ENCODE measurements around the gene HSPG2. TPM values are rescaled to one million over a fixed set of nuclear protein-coding genes. Genes with fewer than 3 reads are reported as not detected.
"Not testable (repeated sequence)": the region's sequence is repeated elsewhere in the genome, so short reads cannot be mapped to it uniquely, and the experiment has no call there.

HSPG2 gene
- total and polyA plus RNA-seq, 11 donors, result 164 to 608 (median 304) TPM

DNA sequence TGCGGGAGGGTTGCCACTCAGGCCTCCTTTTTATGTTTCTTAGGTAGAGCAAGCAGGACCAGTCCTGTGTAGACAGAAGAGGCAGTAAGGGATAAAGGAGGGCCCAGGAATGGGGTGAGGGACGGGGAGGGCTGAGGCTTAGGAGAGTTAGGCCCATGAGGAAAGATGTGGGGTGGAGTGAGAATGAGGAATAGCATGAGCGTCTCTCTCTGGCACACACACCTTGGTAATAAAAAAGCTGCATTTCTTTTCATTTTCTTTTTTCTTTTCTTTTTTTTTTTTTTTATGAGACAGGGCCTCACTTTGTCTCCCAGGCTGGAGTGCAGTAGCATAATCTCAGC is 7.6 kb upstream of the HSPG2 start:
- Histone ChIP-seq H3K36me3 (no peaks in the 10 kb centered on the region), H3K27me3 (no peaks in the 10 kb centered on the region), H3K4me1 (peaks cover 9 to 61% (median 40%) of the 10 kb centered on the region in 12 donors), H3K27ac (peak overlapping the region; percentile 25 to 90 (median 78)), H3K9me3 (no peaks in the 10 kb centered on the region), H3K4me3 (no peak overlapping the region)
- 52 to 63% (median 54%) methylated on average over 3 of the region's 3 CpGs for WGBS, 4 donors
- intact Hi-C loops (cut with DNase I), result no loop called here
- ATAC-seq (no peak), DNase-seq (no peak)
- TF ChIP-seq POLR2A (IDR thresholded peaks at IDR 0.05), result no peak
- TF ChIP-seq, protein P1, sequence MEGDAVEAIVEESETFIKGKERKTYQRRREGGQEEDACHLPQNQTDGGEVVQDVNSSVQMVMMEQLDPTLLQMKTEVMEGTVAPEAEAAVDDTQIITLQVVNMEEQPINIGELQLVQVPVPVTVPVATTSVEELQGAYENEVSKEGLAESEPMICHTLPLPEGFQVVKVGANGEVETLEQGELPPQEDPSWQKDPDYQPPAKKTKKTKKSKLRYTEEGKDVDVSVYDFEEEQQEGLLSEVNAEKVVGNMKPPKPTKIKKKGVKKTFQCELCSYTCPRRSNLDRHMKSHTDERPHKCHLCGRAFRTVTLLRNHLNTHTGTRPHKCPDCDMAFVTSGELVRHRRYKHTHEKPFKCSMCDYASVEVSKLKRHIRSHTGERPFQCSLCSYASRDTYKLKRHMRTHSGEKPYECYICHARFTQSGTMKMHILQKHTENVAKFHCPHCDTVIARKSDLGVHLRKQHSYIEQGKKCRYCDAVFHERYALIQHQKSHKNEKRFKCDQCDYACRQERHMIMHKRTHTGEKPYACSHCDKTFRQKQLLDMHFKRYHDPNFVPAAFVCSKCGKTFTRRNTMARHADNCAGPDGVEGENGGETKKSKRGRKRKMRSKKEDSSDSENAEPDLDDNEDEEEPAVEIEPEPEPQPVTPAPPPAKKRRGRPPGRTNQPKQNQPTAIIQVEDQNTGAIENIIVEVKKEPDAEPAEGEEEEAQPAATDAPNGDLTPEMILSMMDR (IDR thresholded peaks at IDR 0.05), result no peak

DNA sequence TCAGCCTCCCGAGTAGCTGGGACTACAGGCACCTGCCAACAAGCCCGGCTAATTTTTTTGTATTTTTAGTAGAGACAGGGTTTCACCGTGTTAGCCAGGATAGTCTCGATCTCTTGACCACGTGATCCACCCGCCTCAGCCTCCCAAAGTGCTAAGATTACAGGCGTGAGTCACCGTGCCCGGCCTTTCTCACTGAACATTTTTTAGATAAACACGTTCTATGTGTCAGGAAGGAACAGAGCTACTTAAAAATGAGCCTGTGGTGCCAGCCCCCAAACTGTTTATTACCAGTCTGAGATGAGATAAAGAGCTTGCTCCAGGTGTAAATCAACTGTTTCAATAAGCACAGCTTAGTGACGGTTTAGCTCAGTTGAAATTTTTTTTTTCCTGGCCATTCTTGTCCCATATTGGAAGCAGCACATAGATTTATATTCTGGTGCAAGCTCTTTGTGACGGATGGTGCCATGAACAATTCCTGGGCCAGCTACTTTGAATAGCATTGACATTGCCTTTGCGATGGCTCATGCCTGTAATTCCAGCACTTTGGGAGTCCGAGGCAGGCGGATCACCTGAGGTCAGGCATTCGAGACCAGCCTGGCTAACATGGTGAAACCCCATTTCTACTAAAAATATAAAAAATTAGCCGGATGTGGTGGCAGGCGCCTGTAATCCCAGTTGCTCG is 6.0 kb upstream of the HSPG2 start:
- peak; percentile 14 to 53 (median 46) for ATAC-seq
- H3K36me3 ChIP-seq; intact Hi-C loops (cut with DNase I); H3K9me3 ChIP-seq; H3K4me3 ChIP-seq; H3K27me3 ChIP-seq: not testable (repeated sequence)
- H3K4me1 ChIP-seq, result peaks cover 15 to 77% (median 53%) of the 10 kb centered on the region in 12 donors
- peak overlapping the region in 11 of 12 donors; percentile 66 to 90 (median 80) for H3K27ac ChIP-seq
- peak in 2 of 5 donors; percentile 47 to 74 for DNase-seq
- WGBS, 4 donors, result 55 to 61% (median 58%) methylated on average over 19 of the region's 19 CpGs

DNA sequence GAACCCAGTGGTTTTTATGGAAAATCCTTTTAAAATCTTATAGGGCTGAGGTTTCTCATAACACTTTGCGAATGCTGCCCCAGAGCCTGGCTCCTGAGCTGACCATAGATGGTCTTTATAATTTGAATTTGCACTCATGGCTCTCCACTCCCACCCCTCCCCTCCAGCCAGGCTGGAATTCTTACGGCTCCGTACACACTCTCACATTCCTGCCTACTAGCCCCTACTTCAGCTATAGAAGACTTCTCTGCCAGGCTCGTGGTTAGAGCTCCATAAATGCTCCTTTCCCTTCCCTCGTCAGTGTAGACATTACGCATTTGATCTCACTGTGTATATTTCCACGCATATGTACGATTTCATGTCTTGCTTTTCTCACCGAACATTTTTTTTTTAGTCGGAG is 5.4 kb upstream of the HSPG2 start:
- H3K4me1 ChIP-seq, result peaks cover 19 to 83% (median 59%) of the 10 kb centered on the region in 12 donors
- TF ChIP-seq, protein P1 (IDR thresholded peaks at IDR 0.05), result no peak
- TF ChIP-seq POLR2A (IDR thresholded peaks at IDR 0.05), result no peak
- no peaks in the 10 kb centered on the region for H3K9me3 ChIP-seq
- no peaks in the 10 kb centered on the region for H3K27me3 ChIP-seq
- no peak for ATAC-seq
- no peaks in the 10 kb centered on the region for H3K36me3 ChIP-seq
- WGBS, 4 donors, result 73 to 77% (median 75%) methylated on average over 10 of the region's 10 CpGs
- no peak overlapping the region for H3K4me3 ChIP-seq
- no peak for DNase-seq
- intact Hi-C loops (cut with DNase I), result no loop called here
- H3K27ac ChIP-seq, result peak overlapping the region in 11 of 12 donors; percentile 66 to 90 (median 80)

GRCh38 chr1:21941370-21941769 is 4.3 kb upstream of the HSPG2 start:
- H3K27me3 ChIP-seq, result no peaks in the 10 kb centered on the region
- no peak for ATAC-seq
- H3K4me3 ChIP-seq, result no peak overlapping the region
- 90 to 92% (median 91%) methylated on average over 5 of the region's 5 CpGs for WGBS, 4 donors
- H3K9me3 ChIP-seq, result no peaks in the 10 kb centered on the region
- no peaks in the 10 kb centered on the region for H3K36me3 ChIP-seq
- H3K27ac ChIP-seq, result peak overlapping the region in 5 of 12 donors; percentile 66 to 90 (median 89)
- peaks cover 19 to 75% (median 58%) of the 10 kb centered on the region in 12 donors for H3K4me1 ChIP-seq
- DNase-seq, result no peak
- intact Hi-C loops (cut with DNase I), result no loop called here
- TF ChIP-seq, protein P1 (IDR thresholded peaks at IDR 0.05), result no peak
- TF ChIP-seq POLR2A (IDR thresholded peaks at IDR 0.05), result no peak

DNA sequence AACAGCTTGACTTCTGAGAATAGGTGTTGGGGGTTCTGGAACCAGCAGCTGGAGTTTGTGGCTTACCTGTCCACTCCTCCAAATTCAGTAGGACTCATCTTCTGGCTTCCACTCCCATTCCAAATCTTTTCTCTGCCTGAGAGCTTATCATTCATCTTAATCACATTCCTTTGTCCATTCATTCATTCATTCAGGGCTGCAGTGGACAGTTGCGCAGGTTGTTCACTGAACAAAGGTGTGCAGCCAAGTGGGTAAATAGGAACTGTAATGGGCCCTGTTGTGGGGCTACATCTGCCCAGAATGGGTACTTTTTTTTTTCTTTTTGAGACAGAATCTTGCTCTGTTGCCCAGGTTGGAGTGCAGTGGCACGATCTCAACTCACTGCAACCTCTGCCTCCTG is 3.4 kb upstream of the HSPG2 start:
- no peak for TF ChIP-seq POLR2A (IDR thresholded peaks at IDR 0.05)
- TF ChIP-seq, protein P1 (IDR thresholded peaks at IDR 0.05), result no peak
- Histone ChIP-seq H3K36me3 (peaks cover 0 to 4% (median 0%) of the 10 kb centered on the region in 9 donors), H3K4me3 (no peak overlapping the region), H3K27me3 (no peaks in the 10 kb centered on the region), H3K4me1 (peaks cover 19 to 83% (median 59%) of the 10 kb centered on the region in 12 donors), H3K27ac (peak overlapping the region in 11 of 12 donors; percentile 57 to 91 (median 88)), H3K9me3 (no peaks in the 10 kb centered on the region)
- intact Hi-C loops (cut with DNase I), result no loop called here
- WGBS, 4 donors, result 89 to 99% (median 96%) methylated on average over 2 of the region's 2 CpGs
- no peak for ATAC-seq
- DNase-seq, result no peak
